ENCODE measurements around the gene VPS25.
"Not testable (repeated sequence)": the region's sequence is repeated elsewhere in the genome, so short reads cannot be mapped to it uniquely, and the experiment has no call there.

Gene VPS25

DNA sequence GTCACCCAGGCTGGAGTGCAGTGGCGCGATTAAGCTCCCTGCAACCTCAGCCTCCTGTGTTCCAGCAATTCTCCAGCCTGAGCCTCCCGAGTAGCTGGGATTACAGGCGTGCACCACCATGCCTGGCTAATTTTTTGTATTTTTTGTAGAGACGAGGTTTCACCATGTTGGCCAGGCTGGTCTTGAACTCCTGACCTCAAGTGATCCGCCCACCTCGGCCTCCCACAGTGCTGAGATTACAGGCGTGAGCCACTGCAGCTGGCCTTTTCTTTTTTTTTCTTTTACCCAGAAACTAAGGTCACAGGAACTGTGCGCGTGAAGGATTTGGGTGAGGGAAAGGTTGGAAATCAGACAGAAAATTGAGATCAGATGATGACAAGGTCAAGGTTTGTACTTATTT lies 3.3 kb upstream of the VPS25 start:
- not testable (repeated sequence) for DNase-seq

DNA sequence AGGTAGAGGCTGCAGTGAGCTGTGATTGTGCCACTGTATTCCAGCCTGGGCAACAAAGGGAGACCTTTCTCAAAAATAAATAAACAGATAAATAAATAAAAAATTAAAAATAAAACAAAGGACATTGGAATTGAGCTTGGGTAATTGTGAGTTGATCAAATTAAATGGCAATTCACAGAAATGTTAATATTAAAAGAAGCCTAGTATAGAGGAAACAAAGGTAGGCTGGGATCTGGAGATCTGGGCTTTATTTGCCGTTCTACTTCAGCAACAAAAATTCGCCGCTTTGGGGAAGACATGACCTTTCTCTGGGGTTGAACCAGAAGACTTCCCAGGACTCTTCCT lies 332 bp upstream of the VPS25 start:
- DNase-seq = no peak

DNA sequence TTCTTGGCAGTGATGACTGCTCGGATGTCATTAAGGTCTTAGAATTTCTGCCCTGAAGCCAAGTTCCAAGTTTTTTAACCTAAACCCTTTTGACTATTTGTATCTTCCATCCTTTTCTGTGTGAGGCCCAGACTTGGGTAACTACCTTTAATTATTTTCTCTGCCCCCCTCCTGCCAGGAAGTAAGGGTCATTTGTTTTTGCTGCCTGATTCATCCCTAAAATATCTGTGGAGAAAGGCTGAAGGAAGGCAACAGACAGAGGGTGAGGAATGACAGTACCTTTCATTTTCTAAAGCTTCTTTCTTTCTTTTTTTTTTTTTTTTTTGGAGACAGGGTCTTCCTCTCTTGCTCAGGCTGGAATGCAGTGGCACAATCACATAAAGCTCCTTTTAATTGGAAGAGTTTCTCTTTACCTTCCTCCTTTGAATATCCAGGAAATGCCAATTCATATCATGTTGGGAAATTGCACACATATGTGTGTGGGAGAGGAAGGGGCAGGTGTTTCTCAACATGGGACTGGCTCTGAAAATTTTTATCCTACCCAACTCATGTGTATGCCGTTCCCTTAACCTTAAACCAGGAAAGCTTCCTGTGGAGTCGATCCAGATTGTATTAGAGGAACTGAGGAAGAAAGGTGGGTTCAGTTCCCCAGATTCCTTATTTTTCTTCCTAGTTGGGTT lies 957 bp downstream of the VPS25 start:
- DNase-seq = no peak

DNA sequence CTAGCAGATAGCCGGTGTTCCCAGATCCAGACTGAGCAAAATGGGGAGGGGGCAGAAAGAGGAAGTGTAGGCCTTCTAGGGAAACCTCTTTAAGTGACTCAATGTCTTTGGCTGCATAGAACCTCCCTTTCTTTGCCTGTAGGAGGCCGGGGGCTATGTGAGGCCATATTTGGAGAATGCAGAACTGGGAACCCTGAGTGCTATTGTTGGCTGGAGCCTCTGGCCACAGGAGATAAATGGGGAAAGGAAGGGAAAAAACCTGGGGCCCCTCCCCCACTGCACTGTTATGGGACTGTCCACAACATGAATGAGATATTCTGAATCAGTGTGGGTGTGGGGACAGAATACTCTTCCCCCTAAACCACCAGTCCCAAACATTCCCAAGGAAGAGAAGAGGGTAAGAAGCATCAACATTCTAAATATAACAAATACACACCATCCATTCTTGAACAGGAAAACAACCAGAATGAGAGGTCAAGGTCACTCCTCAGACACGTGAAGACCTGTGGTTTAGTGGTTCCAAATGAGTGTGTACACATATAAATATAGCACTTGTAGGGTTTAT lies 2.4 kb downstream of the VPS25 start:
- no peak for DNase-seq

DNA sequence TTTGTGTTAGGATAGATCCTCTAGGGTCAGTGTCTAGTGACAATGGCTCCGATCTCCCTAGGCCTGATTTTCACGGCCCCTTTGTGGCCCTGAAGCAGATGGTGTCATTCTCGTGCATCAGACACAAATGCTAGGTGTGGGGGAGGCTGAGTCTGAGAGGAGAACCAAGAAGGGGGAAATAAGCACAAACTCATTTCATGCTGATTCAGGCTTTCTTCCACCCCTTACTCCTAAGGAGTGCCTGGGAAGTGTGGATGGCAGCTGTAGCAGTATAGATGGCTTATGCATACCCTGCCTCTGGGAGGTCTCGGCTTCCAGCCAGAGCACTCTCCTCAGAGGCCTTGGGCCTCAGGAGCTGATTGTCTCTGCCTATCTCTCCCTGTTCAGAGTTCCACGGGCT lies 5.3 kb downstream of the VPS25 start:
- no peak for DNase-seq

DNA sequence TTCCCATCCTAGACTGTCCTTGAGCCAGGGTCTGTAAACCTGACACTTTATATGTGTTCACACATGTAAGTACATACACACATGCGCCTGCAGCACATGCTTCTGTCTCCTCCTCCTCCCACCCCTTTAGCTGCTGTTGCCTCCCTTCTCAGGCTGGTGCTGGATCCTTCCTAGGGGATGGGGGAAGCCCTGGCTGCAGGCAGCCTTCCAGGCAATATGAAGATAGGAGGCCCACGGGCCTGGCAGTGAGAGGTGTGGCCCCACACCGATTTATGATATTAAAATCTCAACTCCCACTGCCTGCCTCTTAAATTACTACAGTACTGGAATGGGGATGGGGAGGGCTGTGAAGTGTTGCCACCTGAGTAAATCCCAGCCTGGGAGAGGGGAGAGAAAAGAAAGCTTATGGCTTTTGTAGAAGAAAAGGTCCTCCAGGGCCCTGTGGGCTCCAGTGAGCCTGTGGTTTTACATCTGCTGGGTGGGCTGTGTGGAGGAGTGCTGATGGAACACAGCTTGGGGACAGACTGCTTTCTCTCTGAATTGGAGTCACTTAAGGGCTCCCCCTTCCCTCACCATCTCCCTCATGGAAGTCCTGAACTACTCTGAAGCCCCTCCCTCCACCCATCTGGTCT lies 6.2 kb downstream of the VPS25 start:
- DNase-seq = no peak

DNA sequence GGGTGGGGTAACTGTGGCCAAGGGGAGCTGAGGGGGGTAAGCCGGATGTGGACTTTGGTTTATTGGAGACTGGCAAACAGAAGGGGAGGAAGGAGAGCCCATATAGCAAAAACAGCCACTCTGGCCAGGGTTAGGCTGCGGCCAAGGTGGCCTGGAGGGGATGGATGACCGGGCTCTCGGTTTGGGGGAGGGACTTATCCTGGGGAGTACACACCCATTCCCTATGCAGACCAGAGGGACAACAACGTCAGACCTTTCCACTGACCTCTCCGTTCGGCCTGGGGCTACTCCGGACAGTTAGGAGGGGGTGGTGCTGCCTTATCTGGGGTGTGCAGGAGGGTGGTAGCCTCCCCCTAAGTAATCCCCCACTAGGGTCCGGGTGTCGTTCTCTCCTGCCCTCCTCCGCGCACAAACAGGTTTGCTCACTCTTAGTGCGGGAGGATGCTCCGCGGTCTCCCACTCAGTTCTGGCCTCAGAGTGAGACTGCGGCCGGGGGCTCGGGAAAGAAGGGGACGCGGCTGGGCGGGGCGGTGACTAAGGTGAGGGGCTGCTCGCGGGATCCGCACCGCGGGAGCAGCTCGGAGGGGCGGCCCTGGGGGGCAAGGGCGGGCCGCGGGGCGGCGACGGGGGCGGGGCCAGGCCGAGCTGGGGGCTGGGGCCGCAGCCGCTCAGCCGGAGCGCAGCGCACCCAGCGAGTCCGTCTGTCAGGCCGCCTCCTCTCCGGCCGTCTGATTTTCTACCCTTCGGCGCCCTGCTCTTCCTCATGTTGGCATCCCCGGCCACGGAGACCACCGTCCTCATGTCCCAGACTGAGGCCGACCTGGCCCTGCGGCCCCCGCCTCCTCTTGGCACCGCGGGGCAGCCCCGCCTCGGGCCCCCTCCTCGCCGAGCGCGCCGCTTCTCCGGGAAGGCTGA lies 6.9 kb downstream of the VPS25 start, which contains the start of gene WNK4:
Gene WNK4, plus strand, starts transcription at position 675 of the 915 bp plus-strand sequence. Its CDS starts 89 bp downstream, at position 764.
- DNase-seq = no peak

DNA sequence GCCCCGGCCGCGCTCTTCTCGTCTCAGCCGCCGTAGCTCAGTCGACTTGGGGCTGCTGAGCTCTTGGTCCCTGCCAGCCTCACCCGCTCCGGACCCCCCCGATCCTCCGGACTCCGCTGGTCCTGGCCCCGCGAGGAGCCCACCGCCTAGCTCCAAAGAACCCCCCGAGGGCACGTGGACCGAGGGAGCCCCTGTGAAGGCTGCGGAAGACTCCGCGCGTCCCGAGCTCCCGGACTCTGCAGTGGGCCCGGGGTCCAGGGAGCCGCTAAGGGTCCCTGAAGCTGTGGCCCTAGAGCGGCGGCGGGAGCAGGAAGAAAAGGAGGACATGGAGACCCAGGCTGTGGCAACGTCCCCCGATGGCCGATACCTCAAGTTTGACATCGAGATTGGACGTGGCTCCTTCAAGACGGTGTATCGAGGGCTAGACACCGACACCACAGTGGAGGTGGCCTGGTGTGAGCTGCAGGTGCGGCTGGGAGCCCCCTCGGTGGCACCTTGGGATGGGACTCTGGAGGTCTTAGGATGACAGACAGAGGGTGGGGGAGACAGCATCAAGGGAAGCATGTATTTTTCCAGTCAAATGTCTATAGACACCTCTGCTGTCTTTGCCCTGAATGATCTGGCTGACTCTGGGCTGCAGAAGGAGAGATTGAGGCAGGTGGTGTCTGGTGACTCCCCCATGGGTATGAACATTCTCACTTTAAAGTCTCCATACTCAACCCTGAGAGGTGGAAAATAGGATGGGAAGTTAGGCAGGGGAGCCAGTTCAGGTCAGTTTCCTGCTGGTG lies 7.8 kb downstream of the VPS25 start:
- DNase-seq = no peak

DNA sequence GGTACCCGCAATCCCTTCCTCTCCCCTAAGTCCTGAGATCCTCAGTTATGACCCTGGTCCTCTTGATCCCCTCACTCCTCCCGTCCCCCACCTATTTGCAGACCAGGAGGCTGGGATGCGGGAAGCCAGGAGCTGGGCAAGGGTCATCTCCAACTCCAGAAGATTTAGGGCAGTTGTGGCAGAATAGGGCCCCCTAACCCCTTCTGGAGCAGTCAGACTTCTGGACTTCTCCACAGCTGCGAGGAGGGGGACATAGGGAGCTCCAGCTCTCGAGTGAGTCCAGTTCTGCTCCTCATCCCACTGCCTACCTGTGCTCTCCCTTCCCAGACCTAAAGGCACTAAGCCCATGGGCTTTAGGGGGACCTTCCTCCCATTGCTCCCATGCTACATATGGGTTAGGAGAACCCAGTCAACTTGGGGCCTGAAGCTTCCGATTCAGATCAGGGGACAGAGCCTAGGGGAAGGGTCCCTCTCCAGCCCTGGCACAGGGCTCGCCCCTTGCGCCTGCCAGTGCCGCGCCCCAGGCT lies 8.5 kb downstream of the VPS25 start:
- DNase-seq = no peak

DNA sequence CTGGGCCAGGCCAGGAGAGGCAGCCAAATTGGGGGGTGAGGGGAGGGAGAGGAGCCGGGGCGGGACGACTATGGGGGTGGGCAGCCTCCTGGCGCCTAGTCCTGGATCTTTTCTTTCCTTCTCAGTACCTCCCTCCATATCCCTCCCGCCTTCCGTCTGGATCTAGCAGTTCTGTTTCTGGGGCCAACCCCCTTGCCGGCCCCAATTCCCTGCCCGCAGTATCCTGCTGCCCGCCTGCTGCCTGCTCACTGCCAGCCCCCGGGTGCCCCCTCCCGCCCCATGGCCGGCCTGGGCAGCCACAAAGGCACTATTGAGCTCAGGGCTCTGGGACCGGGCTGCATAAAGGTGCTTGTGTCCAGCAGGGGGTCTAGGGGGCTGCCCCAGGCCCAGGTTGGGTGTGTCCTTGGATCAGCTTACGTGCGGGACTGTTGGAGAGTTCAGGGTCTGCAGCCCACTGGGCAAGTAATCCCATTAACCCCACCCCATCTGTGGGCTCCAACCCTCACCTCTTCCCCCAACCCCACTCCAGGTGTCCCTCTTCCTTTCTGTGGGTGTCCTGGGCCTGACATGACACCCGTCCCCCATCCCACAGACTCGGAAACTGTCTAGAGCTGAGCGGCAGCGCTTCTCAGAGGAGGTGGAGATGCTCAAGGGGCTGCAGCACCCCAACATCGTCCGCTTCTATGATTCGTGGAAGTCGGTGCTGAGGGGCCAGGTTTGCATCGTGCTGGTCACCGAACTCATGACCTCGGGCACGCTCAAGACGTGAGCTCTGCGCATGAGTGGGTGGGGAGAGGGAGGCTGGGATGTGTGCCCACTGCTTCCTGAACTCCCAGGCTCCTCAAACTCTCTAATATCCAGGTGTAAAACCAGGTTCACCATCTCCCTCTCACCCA lies 9.2 kb downstream of the VPS25 start:
- no peak for DNase-seq

DNA sequence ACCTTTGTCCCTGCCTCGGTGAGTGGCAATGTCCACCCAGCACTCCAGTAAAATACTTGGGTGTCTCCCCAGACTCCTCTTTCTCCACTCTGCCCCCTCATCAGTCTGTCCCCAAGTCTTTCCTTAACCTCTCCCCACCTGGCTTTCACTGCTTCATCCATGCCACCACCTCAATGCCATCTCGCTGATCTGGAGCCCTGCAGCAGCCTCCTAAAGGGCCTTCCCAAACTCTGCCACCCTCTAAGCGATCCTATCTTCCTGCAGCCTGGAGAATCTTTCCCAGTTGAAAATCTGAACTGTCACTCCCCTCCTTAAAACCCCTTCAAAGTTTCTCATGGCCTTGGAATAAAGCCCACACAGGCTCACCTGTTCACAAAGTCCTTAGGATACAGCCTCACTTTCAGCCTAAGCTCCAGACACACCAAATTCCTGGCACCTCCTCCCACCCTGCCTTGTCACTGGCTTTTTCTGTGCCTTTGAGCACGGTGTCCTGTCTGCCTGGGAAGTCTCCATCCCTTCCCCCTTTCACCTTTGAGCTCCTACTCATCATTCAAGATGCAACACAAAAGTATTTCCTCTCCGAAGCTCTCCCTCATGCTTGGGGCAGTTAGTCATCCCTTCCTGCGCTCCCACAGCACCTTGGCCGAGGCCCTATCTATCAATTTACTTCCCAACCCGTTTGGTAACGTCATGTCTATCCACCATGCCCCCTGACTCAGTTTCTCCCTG lies 10.0 kb downstream of the VPS25 start:
- no peak for DNase-seq

DNA sequence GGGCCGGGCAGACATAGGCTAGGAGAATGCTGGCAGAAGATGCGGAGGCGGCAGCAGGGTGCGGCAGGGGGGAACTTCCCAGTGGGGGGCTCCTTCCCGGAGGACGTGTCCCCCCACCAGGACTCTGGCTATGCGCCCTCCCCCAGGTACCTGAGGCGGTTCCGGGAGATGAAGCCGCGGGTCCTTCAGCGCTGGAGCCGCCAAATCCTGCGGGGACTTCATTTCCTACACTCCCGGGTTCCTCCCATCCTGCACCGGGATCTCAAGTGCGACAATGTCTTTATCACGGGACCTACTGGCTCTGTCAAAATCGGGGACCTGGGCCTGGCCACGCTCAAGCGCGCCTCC lies 10.5 kb downstream of the VPS25 start:
- DNase-seq = no peak

DNA sequence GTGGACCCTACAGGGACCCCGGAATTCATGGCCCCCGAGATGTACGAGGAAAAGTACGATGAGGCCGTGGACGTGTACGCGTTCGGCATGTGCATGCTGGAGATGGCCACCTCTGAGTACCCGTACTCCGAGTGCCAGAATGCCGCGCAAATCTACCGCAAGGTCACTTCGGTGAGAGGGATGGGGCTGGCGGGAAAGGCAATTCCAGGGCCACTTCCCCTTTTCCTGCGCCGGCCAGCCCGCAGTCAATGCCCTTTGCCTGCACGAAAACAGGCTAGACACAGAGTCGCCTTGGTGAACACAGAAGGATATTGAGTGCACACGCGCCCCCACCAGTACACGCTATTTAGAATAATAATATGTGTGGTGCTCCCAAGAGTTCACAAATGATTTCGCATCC lies 11.2 kb downstream of the VPS25 start:
- no peak for DNase-seq

DNA sequence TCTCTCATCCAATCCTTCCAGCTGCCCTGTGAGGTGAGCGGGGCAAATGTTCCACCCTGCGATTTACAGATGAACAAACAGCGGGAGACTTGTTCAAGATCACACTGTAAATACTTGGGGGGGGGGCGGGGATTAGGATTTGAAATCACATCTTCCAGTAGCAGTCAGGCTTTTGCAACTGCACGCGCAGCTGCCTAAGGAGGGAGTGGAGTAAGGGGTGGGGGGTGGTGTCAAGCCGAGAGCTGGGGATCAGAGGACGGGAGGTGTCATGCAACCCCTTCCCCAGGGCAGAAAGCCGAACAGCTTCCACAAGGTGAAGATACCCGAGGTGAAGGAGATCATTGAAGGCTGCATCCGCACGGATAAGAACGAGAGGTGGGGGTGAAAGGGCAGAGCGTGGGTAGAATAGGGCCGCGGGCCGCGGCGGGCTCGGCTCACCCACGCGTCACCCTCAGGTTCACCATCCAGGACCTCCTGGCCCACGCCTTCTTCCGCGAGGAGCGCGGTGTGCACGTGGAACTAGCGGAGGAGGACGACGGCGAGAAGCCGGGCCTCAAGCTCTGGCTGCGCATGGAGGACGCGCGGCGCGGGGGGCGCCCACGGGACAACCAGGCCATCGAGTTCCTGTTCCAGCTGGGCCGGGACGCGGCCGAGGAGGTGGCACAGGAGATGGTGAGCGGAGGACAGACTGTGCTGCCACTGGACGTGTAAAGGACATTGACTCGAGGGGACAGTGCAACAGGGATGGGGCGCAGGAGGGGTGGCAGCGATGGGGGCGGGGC lies 11.8 kb downstream of the VPS25 start:
- no peak for DNase-seq

DNA sequence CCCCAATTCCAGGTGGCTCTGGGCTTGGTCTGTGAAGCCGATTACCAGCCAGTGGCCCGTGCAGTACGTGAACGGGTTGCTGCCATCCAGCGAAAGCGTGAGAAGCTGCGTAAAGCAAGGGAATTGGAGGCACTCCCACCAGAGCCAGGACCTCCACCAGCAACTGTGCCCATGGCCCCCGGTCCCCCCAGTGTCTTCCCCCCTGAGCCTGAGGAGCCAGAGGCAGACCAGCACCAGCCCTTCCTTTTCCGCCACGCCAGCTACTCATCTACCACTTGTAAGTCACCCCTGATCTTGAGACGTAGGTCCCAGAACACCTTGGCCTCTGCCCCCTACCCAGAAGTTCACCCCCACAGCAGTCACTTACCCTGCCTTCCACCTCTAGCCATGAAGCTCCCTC lies 14.0 kb downstream of the VPS25 start:
- DNase-seq = no peak

DNA sequence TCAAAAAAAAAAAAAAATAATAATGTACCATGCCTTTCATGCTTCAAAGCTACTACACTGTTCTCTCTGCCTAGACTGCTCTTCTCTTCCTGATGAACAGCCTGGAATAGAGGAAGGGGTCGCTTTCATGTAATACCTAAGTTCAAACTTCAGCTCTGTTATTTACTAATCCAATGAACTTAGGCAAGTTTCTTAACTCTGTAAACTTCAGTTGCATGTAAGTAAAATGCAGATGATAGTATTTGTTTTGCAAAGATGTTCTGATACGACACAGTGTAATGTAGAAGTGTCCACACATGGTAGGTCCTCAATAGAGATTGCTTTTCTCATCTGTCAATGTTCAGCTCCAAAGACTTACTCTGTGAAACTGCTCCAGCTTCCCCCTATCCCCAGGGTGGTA lies 18.7 kb downstream of the VPS25 start:
- DNase-seq = no peak

DNA sequence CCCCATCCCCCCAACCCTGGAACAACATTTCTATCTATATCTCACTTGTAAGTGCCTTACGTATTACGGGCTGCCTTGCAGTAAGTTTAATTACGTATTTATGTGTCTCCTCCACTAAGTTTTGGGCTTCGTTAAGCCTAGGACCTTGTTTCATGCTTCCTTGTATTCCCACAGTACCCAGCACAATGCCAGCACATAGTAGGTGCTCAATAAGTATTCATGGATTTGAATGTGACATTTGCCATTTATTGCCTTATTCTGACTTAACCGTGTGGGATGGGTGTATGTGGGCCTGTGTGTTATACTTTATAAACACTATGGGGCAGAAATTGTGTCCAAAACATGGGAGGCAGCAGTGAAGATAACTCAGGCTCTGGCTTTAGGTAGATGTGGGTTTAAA lies 19.3 kb downstream of the VPS25 start:
- DNase-seq = no peak

DNA sequence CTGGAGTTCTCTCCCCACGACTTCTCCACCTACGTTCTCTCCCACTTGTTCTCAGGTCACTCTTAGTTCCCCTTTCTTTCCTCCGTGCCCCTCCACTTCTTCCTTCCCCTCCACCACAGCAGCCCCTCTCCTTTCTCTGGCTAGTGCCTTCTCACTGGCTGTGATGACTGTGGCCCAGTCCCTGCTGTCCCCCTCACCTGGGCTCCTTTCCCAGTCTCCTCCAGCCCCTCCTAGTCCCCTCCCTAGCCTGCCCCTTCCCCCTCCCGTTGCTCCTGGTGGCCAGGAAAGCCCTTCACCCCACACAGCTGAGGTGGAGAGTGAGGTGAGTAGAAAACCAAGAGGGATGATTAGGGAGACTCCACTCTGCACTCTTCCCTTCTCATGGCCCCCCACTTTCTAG lies 21.8 kb downstream of the VPS25 start:
- no peak for DNase-seq

DNA sequence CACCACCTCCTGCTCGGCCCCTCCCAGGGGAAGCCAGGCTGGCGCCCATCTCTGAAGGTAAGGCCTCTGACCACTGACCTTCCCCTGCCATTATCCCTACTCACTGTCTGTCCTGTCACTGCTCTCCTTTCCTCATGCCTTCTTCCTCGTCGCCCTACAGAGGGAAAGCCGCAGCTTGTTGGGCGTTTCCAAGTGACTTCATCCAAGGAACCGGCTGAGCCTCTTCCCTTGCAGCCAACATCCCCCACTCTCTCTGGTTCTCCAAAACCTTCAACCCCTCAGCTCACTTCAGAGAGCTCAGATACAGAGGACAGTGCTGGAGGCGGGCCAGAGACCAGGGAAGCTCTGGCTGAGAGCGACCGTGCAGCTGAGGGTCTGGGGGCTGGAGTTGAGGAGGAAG lies 22.2 kb downstream of the VPS25 start:
- DNase-seq = no peak
